WTC11 (cell line): ENCODE measurements around the gene WNK1. TPM values are rescaled to one million over a fixed set of nuclear protein-coding genes. Genes with fewer than 3 reads are reported as not detected.

Experiments used
- ATAC-seq: fragments of 200-7000 bp; cut with Tn5 transposase; 2 replicates; pipeline ENCODE4 v1.10.0; 2021; ENCODE audit warnings: mild to moderate bottlenecking, moderate library complexity
- CTCF ChIA-PET: fragments of 300-600 bp; sonication (Branson Sonifier 250); formaldehyde crosslinking; loops from one replicate; lab custom pipeline; 2021; ENCODE audit warnings: antibody characterized with exemption; lab: Charles Lee
- POLR2A ChIA-PET: fragments of 350-600 bp; sonication (Branson Sonifier 250); formaldehyde crosslinking; loops from one replicate; lab custom pipeline; 2021; ENCODE audit warnings: antibody characterized with exemption; lab: Charles Lee
- DNase-seq: peaks from one replicate; pipeline ENCODE4 v3.0.0; 2021; ENCODE audit warnings: low spot score
- H3K27ac Mint-ChIP-seq: 2 replicates; pipeline ENCODE4 v1.8.0; 2021; ENCODE audit warnings: mixed read lengths
- H3K27me3 Mint-ChIP-seq: 2 replicates; pipeline ENCODE4 v1.8.0; 2021; ENCODE audit warnings: low read depth, mild to moderate bottlenecking, moderate library complexity, mixed read lengths
- H3K36me3 Mint-ChIP-seq: 2 replicates; pipeline ENCODE4 v1.8.0; 2021; ENCODE audit warnings: mixed read lengths
- H3K4me1 Mint-ChIP-seq: 2 replicates; pipeline ENCODE4 v1.8.0; 2022; ENCODE audit warnings: mixed read lengths
- H3K4me3 Mint-ChIP-seq: 2 replicates; pipeline ENCODE4 v1.8.0; 2021; ENCODE audit warnings: mild to moderate bottlenecking, moderate library complexity, mixed read lengths
- H3K9me3 Mint-ChIP-seq: 2 replicates; pipeline ENCODE4 v1.8.0; 2021; ENCODE audit warnings: mixed read lengths
- CREM ChIP-seq: sonication (generic); formaldehyde crosslinking; IDR thresholded peaks from 2 replicates; pipeline ENCODE4 v1.8.1; 2022; ENCODE audit warnings: mild to moderate bottlenecking, missing genetic modification reagents, moderate library complexity
- FOXP4 ChIP-seq: sonication (generic); formaldehyde crosslinking; IDR thresholded peaks from 2 replicates; pipeline ENCODE4 v1.8.0; 2022; ENCODE audit warnings: mild to moderate bottlenecking, missing genetic modification reagents
- GTF2I ChIP-seq: fragments of 250-450 bp; sonication (Bioruptor Pico); conservative IDR thresholded peaks from 2 replicates; pipeline ENCODE4 v1.4.0; 2021; ENCODE audit warnings: mild to moderate bottlenecking
- HMGXB4 ChIP-seq: sonication (generic); formaldehyde crosslinking; IDR thresholded peaks from 2 replicates; pipeline ENCODE4 v1.8.1; 2023; ENCODE audit warnings: mild to moderate bottlenecking, moderate library complexity, missing genetic modification reagents
- MLX ChIP-seq: sonication (generic); formaldehyde crosslinking; IDR thresholded peaks from 2 replicates; pipeline ENCODE4 v1.8.1; 2023; ENCODE audit warnings: mild to moderate bottlenecking, missing genetic modification reagents, moderate library complexity
- MXD4 ChIP-seq: fragments of 250-450 bp; sonication (Bioruptor Pico); IDR thresholded peaks from 2 replicates; pipeline ENCODE4 v1.8.0; 2021; ENCODE audit warnings: mild to moderate bottlenecking, moderate library complexity, borderline replicate concordance
- NFE2L1 ChIP-seq: sonication (generic); formaldehyde crosslinking; IDR thresholded peaks from 2 replicates; pipeline ENCODE4 v1.8.1; 2023; ENCODE audit warnings: missing genetic modification reagents
- NR1H2 ChIP-seq: sonication (generic); formaldehyde crosslinking; IDR thresholded peaks from 2 replicates; pipeline ENCODE4 v1.9.0; 2021; ENCODE audit warnings: mild to moderate bottlenecking, moderate library complexity, missing genetic modification reagents
- NR2C2 ChIP-seq: sonication (generic); formaldehyde crosslinking; IDR thresholded peaks from 2 replicates; pipeline ENCODE4 v1.8.0; 2022; ENCODE audit warnings: mild to moderate bottlenecking, missing genetic modification reagents
- PRRX2 ChIP-seq: fragments of 250-450 bp; sonication (Bioruptor Pico); IDR thresholded peaks from 2 replicates; pipeline ENCODE4 v1.8.0; 2021; ENCODE audit warnings: mild to moderate bottlenecking
- RELA ChIP-seq: sonication (generic); formaldehyde crosslinking; IDR thresholded peaks from 2 replicates; pipeline ENCODE4 v1.8.1; 2022; ENCODE audit warnings: missing genetic modification reagents, mild to moderate bottlenecking, borderline replicate concordance
- SMAD4 ChIP-seq: sonication (generic); formaldehyde crosslinking; IDR thresholded peaks from 2 replicates; pipeline ENCODE4 v1.8.0; 2022; ENCODE audit warnings: mild to moderate bottlenecking, missing genetic modification reagents
- SP1 ChIP-seq: sonication (generic); formaldehyde crosslinking; conservative IDR thresholded peaks from 2 replicates; pipeline ENCODE4 v1.8.1; 2022; ENCODE audit warnings: missing genetic modification reagents
- TEAD1 ChIP-seq: sonication (generic); formaldehyde crosslinking; IDR thresholded peaks from 2 replicates; pipeline ENCODE4 v1.8.0; 2022; ENCODE audit warnings: mild to moderate bottlenecking, missing genetic modification reagents
- TEAD4 ChIP-seq: sonication (generic); formaldehyde crosslinking; IDR thresholded peaks from 2 replicates; pipeline ENCODE4 v1.8.0; 2022; ENCODE audit warnings: mild to moderate bottlenecking, missing genetic modification reagents
- USF1 ChIP-seq: sonication (generic); formaldehyde crosslinking; IDR thresholded peaks from 2 replicates; pipeline ENCODE4 v1.8.0; 2022; ENCODE audit warnings: mild to moderate bottlenecking, missing genetic modification reagents
- USF2 ChIP-seq: sonication (generic); formaldehyde crosslinking; IDR thresholded peaks from 2 replicates; pipeline ENCODE4 v1.8.1; 2023; ENCODE audit warnings: mild to moderate bottlenecking, missing genetic modification reagents, moderate library complexity
- ZBTB21 ChIP-seq: sonication (generic); formaldehyde crosslinking; IDR thresholded peaks from 2 replicates; pipeline ENCODE4 v1.8.1; 2023; ENCODE audit warnings: mild to moderate bottlenecking, missing genetic modification reagents, borderline replicate concordance
- ZNF263 ChIP-seq: sonication (generic); formaldehyde crosslinking; IDR thresholded peaks from 2 replicates; pipeline ENCODE4 v1.8.1; 2022; ENCODE audit warnings: low read depth, mild to moderate bottlenecking, moderate library complexity, missing genetic modification reagents
- ZNF396 ChIP-seq: fragments of 250-450 bp; sonication (Bioruptor Pico); IDR thresholded peaks from 2 replicates; pipeline ENCODE4 v1.8.0; 2021; ENCODE audit warnings: mild to moderate bottlenecking, moderate library complexity, borderline replicate concordance
- total RNA-seq: library from RNA; stranded (reverse); gene quantifications from 3 replicates; pipeline ENCODE4 v1.2.3, GENCODE V29; 2021

Gene WNK1
- total RNA-seq, 1 experiment from 2014 or later, result 118 TPM

- no peak for DNase-seq
- POLR2A ChIA-PET, result no interaction called here
These were observed 127.3 kb downstream of the WNK1 start for GRCh38 chr12:879641-880040.

GRCh38 chr12:880656-881055 is 128.3 kb downstream of the WNK1 start:
- POLR2A ChIA-PET, result no interaction called here
- H3K4me1 Mint-ChIP-seq, result no peaks in the 10 kb centered on the region
- peaks cover 73% of the 10 kb centered on the region for H3K36me3 Mint-ChIP-seq
- no peak overlapping the region for H3K4me3 Mint-ChIP-seq
- H3K27ac Mint-ChIP-seq, result no peak overlapping the region
- DNase-seq (no peak), ATAC-seq (no peak)
- CTCF ChIA-PET, result no interaction called here
- H3K27me3 Mint-ChIP-seq, result no peaks in the 10 kb centered on the region
- no peaks in the 10 kb centered on the region for H3K9me3 Mint-ChIP-seq
- no peak for TF ChIP-seq NR2C2 (CRISPR knock-in tag)
- no peak for TF ChIP-seq USF1 (CRISPR knock-in tag)
- TF ChIP-seq FOXP4, result no peak
- TF ChIP-seq GTF2I (CRISPR knock-in tag), result no peak
- no peak for TF ChIP-seq NFE2L1 (CRISPR knock-in tag)
- no peak for TF ChIP-seq SP1 (CRISPR knock-in tag)
- TF ChIP-seq ZNF396, result no peak
- TF ChIP-seq ZBTB21, result no peak
- no peak for TF ChIP-seq MXD4
- no peak for TF ChIP-seq CREM (CRISPR knock-in tag)
- TF ChIP-seq PRRX2 (CRISPR knock-in tag), result no peak
- TF ChIP-seq MLX (CRISPR knock-in tag), result no peak
- TF ChIP-seq, all 79 proteins: peak for 0

More at GRCh38 chr12:879641-880040, 127.3 kb downstream of the WNK1 start:
- Mint-ChIP-seq H3K9me3 (no peaks in the 10 kb centered on the region), H3K36me3 (peaks cover 63% of the 10 kb centered on the region)
- CTCF ChIA-PET, result no interaction called here
- TF ChIP-seq MLX (CRISPR knock-in tag) (no peak), USF2 (CRISPR knock-in tag) (no peak), RELA (no peak), HMGXB4 (CRISPR knock-in tag) (no peak), TEAD4 (no peak)
- TF ChIP-seq, all 79 proteins: peak for 0
- ATAC-seq, result no peak
- Mint-ChIP-seq H3K27me3 (no peaks in the 10 kb centered on the region), H3K4me3 (no peak overlapping the region), H3K4me1 (no peaks in the 10 kb centered on the region), H3K27ac (no peak overlapping the region)

- ATAC-seq, result no peak
- peaks cover 84% of the 10 kb centered on the region for H3K36me3 Mint-ChIP-seq
- POLR2A ChIA-PET, result no interaction called here
- H3K9me3 Mint-ChIP-seq, result peaks cover 3% of the 10 kb centered on the region; the same call in 1 of the 2 replicates
- no peaks in the 10 kb centered on the region for H3K27me3 Mint-ChIP-seq
- no peaks in the 10 kb centered on the region for H3K4me1 Mint-ChIP-seq
- CTCF ChIA-PET, result no interaction called here
- DNase-seq, result no peak
- H3K4me3 Mint-ChIP-seq, result no peak overlapping the region
- no peak overlapping the region for H3K27ac Mint-ChIP-seq
- no peak for TF ChIP-seq ZNF263 (CRISPR knock-in tag)
- TF ChIP-seq TEAD1 (CRISPR knock-in tag), result no peak
- TF ChIP-seq SMAD4 (CRISPR knock-in tag), result no peak
- no peak for TF ChIP-seq USF2 (CRISPR knock-in tag)
- TF ChIP-seq NR1H2 (CRISPR knock-in tag), result no peak
- no peak for TF ChIP-seq HMGXB4 (CRISPR knock-in tag)
These were observed 132.5 kb downstream of the WNK1 start for GRCh38 chr12:884746-885414.
